HFFc6 (cell line): ENCODE measurements around the gene ATXN7L1. TPM values are rescaled to one million over a fixed set of nuclear protein-coding genes. Genes with fewer than 3 reads are reported as not detected.

ENCODE experiments used
- DNase-seq: peaks from one replicate; pipeline ENCODE4 v3.0.0-alpha.2; 2018
- H3K27ac Mint-ChIP-seq: 2 replicates; pipeline ENCODE4 v1.8.0; 2020; ENCODE audit warnings: mild to moderate bottlenecking, mixed read lengths
- H3K27me3 Mint-ChIP-seq: 2 replicates; pipeline ENCODE4 v1.8.0; 2021; ENCODE audit warnings: mild to moderate bottlenecking, moderate library complexity, mixed read lengths; ENCODE audit not compliant: insufficient read depth
- H3K36me3 Mint-ChIP-seq: 2 replicates; pipeline ENCODE4 v1.8.0; 2021; ENCODE audit warnings: low read depth, mixed read lengths
- H3K4me1 Mint-ChIP-seq: 2 replicates; pipeline ENCODE4 v1.8.0; 2020; ENCODE audit warnings: low read depth, mixed read lengths
- H3K4me3 Mint-ChIP-seq: 2 replicates; pipeline ENCODE4 v1.8.0; 2020; ENCODE audit warnings: mild to moderate bottlenecking, moderate library complexity, mixed read lengths
- H3K9me3 Mint-ChIP-seq: 2 replicates; pipeline ENCODE4 v1.8.0; 2020; ENCODE audit warnings: mild to moderate bottlenecking, mixed read lengths
- total RNA-seq, 6 experiments: library from RNA; stranded (reverse); fragmentation: NEBNext Ultra II Directional; extraction: Animal tissue kit (Norgen Biotek cat#: 25700); gene quantifications; 2 replicates in 1 of 6; 3 replicates in 5 of 6; pipeline ENCODE4 v1.2.3, GENCODE V29; 2021
- TF ChIP-seq, protein P1 (sequence below): fragments of 200-600 bp; sonication (generic); IDR thresholded peaks from 2 replicates; pipeline ENCODE4 v1.5.0; 2021; ENCODE audit warnings: antibody characterized with exemption, mild to moderate bottlenecking

ATXN7L1 gene
- total RNA-seq, 6 experiments from 2014 or later, result 8.4 to 11.4 (median 9.8) TPM

DNA sequence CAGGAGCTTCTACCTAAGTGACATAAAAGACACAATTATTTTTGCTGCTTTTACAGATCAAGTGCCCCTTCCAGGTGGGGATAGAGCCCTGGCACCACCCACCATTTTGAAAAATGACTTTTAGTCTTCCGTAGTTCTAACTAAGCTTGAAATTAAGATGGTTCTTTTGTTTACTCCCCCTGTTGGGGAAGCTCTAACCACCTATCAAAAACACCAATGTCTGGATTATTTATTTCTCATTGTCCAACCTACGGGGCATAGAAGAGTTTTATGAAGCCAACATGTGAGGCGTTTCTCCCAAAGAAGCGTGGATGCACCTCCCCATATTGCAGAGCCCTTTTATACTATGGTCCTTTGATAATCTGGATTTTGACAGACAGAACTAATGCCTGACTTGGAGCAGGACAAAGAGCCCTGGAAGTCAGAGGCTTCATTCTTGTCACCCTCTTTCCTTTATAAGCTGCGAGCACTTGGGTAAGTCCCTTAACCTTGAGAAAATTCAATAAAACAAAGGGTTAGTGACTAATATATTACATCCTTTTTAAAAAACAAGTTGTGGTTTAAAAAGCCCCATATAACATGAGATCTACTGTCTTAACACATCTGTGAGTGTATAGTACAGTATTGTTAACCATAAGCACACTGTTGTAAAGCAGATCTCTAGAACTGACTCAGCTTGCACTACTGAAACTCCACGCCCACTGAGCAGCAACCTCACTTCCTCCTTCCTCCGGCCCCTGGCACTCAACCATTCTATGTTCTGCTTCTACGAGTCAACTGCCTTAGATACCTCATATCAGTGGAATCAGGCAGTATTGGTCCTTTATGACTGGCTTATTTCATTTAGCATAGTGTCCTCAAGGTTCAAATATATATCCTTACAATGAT, 67.5 kb downstream of the ATXN7L1 start:
- H3K27me3 Mint-ChIP-seq, result peaks cover 2% of the 10 kb centered on the region
- peaks cover 47% of the 10 kb centered on the region for H3K4me1 Mint-ChIP-seq
- peak; percentile 62 for DNase-seq
- peak overlapping the region; percentile 56 for H3K27ac Mint-ChIP-seq
- H3K9me3 Mint-ChIP-seq, result no peaks in the 10 kb centered on the region
- H3K36me3 Mint-ChIP-seq, result peaks cover 15% of the 10 kb centered on the region; the same call in 1 of the 2 replicates
- TF ChIP-seq, protein P1, sequence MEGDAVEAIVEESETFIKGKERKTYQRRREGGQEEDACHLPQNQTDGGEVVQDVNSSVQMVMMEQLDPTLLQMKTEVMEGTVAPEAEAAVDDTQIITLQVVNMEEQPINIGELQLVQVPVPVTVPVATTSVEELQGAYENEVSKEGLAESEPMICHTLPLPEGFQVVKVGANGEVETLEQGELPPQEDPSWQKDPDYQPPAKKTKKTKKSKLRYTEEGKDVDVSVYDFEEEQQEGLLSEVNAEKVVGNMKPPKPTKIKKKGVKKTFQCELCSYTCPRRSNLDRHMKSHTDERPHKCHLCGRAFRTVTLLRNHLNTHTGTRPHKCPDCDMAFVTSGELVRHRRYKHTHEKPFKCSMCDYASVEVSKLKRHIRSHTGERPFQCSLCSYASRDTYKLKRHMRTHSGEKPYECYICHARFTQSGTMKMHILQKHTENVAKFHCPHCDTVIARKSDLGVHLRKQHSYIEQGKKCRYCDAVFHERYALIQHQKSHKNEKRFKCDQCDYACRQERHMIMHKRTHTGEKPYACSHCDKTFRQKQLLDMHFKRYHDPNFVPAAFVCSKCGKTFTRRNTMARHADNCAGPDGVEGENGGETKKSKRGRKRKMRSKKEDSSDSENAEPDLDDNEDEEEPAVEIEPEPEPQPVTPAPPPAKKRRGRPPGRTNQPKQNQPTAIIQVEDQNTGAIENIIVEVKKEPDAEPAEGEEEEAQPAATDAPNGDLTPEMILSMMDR, result no peak
- no peak overlapping the region for H3K4me3 Mint-ChIP-seq

DNA sequence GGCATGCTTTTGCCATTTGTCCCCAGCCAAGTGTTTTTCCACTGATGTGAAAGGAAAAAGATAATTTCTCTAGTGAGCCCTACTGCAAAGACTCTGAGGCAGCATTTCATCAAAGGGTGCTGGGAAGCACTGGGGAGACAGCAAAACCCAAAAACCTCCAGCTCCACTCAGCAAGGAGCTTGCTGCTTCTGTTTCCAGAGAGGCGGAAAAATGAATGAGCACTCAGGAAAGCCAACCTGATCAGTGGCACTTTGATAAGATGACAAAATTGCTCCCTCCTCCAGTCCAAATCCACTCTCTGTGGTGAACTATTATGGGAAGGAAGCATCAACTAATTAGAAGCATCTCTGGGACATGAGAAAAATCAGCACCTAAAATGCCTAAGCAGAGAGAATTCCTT, 68.2 kb downstream of the ATXN7L1 start:
- no peak overlapping the region for H3K4me3 Mint-ChIP-seq
- peaks cover 2% of the 10 kb centered on the region for H3K27me3 Mint-ChIP-seq
- TF ChIP-seq, protein P1, result no peak
- peaks cover 45% of the 10 kb centered on the region for H3K4me1 Mint-ChIP-seq
- H3K27ac Mint-ChIP-seq, result no peak overlapping the region
- H3K36me3 Mint-ChIP-seq, result 0 out of 2 replicates have a peak, but pooled peaks cover 10% of the 10 kb centered on the region
- DNase-seq, result no peak
- H3K9me3 Mint-ChIP-seq, result no peaks in the 10 kb centered on the region

DNA sequence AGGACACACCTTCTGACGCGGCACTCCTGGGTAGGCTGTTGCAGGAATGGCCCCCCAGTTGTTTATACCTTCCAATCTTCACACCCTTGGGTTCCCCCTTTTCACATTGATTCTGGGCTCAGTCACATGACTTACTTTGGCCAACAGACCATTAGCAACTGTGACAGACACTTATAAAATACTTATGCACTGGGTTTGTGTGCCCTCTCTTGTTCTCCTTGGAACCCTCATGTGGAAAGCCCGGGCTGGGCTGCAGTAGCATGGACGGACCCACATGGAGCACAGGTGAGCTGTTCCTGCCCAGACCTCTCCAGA, 69.0 kb downstream of the ATXN7L1 start:
- Mint-ChIP-seq H3K36me3 (0 out of 2 replicates have a peak, but pooled peaks cover 10% of the 10 kb centered on the region), H3K4me3 (no peak overlapping the region), H3K27me3 (peaks cover 2% of the 10 kb centered on the region), H3K9me3 (no peaks in the 10 kb centered on the region), H3K27ac (peak overlapping the region; percentile 58; the same call in 1 of the 2 replicates), H3K4me1 (peaks cover 51% of the 10 kb centered on the region)
- no peak for DNase-seq
- TF ChIP-seq, protein P1, result no peak

DNA sequence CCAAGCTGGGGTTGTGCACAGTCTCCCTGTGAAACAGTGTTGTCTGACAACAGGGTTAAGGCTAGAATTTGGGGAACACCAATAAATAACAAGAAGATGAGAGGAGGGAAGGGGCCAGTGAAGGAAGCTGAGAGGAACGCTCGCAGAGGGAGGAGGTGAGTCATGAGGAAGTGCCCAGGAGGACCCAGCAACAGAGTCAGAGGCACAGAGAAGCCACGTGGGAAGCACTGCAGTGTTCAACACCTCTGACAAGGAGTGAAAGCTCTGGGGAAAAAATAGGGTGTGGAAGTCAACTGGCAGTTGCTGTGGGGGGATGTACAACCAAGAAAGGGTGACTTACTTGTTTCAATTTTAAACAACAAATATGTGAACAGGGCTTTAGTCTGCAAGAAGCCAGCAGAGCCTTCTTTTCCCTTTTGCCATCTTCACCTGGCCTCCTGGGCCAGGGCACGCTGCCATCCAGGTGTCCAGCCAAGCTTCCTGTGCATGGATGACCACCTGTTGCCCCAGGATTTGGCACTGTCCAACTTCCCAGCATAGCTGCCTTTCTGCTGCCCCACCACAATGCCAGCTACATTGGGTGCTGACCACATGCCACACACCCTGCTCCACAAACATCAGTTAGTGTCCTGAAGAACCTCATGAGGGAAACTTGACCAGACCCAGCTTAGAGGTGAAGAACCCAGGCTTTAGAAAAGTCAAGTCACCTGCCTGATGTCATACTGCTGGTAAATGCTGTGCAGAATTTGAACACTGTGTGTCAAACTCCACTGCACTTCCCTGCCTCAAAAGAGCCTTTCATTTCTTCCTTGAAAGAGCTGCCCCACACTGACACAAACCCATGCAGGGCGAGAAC, 69.6 kb downstream of the ATXN7L1 start:
- peaks cover 2% of the 10 kb centered on the region for H3K27me3 Mint-ChIP-seq
- H3K9me3 Mint-ChIP-seq, result no peaks in the 10 kb centered on the region
- H3K27ac Mint-ChIP-seq, result peak overlapping the region; percentile 58
- peaks cover 54% of the 10 kb centered on the region for H3K4me1 Mint-ChIP-seq
- DNase-seq, result peak; percentile 75
- 0 out of 2 replicates have a peak, but pooled peaks cover 10% of the 10 kb centered on the region for H3K36me3 Mint-ChIP-seq
- peak overlapping the region; percentile 24; the same call in 1 of the 2 replicates for H3K4me3 Mint-ChIP-seq
- TF ChIP-seq, protein P1, result no peak

DNA sequence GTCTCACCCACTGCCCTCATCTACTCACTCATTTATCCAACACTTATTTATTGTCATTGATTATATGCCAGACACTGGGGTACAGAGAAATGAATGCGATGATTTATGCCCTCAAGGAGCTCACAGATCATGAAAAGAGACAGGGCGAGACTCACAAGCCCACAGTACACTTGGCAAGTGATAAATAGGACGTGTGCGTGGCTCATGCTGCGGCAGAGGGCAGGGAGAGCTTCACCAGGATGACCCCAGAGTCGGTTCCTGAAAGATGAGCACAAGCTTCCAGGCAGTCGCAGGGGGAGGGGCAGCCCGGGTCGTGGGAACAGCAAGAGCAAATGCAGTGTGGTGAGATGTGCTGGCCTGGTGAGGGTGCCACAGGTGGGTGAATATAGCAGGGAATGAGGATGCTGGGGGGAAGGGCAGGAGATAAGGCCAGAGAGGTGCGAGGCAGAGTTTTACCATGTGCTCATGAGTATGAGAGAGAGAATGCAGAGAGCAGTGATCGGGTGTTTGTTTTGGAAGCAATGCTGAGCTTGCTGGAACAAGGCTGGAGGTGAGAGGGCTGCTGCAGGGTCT, 70.9 kb downstream of the ATXN7L1 start:
- peaks cover 62% of the 10 kb centered on the region for H3K4me1 Mint-ChIP-seq
- 0 out of 2 replicates have a peak, but pooled peaks cover 5% of the 10 kb centered on the region for H3K36me3 Mint-ChIP-seq
- DNase-seq, result no peak
- H3K9me3 Mint-ChIP-seq, result no peaks in the 10 kb centered on the region
- H3K27me3 Mint-ChIP-seq, result peaks cover 2% of the 10 kb centered on the region
- peak overlapping the region; percentile 58 for H3K27ac Mint-ChIP-seq
- TF ChIP-seq, protein P1, result no peak
- no peak overlapping the region for H3K4me3 Mint-ChIP-seq
